Measurements from ENCODE around the gene BCAM.

DNA sequence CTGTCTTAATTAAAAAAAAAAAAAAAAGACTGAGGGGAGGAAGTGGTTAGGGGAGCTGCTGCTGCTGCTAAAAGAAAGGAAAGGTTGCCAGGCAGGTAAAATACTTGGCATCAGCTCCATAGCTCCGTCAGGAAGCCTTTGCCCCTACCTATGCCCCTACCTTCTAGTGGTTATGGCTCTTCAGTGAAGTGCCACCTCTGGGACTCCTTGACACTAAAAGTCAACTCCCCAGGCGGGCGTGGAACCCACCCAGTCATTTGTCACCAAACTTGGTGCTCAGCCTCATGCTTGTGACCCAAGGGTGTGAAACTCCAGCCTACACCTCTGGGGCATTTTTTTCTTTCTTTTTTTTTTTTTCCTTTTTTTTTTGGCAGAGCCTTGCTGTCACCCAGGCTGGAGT, 32.3 kb downstream of the BCAM start:
- TF ChIP-seq, protein P1, sequence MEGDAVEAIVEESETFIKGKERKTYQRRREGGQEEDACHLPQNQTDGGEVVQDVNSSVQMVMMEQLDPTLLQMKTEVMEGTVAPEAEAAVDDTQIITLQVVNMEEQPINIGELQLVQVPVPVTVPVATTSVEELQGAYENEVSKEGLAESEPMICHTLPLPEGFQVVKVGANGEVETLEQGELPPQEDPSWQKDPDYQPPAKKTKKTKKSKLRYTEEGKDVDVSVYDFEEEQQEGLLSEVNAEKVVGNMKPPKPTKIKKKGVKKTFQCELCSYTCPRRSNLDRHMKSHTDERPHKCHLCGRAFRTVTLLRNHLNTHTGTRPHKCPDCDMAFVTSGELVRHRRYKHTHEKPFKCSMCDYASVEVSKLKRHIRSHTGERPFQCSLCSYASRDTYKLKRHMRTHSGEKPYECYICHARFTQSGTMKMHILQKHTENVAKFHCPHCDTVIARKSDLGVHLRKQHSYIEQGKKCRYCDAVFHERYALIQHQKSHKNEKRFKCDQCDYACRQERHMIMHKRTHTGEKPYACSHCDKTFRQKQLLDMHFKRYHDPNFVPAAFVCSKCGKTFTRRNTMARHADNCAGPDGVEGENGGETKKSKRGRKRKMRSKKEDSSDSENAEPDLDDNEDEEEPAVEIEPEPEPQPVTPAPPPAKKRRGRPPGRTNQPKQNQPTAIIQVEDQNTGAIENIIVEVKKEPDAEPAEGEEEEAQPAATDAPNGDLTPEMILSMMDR (IDR thresholded peaks at IDR 0.05) = no peak
- no peak for TF ChIP-seq ZFX (IDR thresholded peaks at IDR 0.05; ENCODE audit: borderline replicate concordance)
